Skeletal muscle tissue (tissue), 4 donors: ENCODE measurements around the gene LDB3. TPM values are rescaled to one million over a fixed set of nuclear protein-coding genes. Genes with fewer than 3 reads are reported as not detected.
A peak's percentile ranks its signal among the peaks of the same experiment; 100 is the strongest.

Source experiments
- H3K27ac ChIP-seq: one replicate; pipeline ENCODE4 v1.7.0; 2013; ENCODE audit warnings: mild to moderate bottlenecking, low read depth, low read length, inconsistent platforms
- H3K27me3 ChIP-seq, 3 donors: one replicate each; pipeline ENCODE4 v1.7.0; 2013; ENCODE audit warnings: low read length in 3 of 3; ENCODE audit not compliant: control insufficient read depth in 3 of 3, insufficient read depth in 3 of 3
- H3K36me3 ChIP-seq, 3 donors: one replicate each; pipeline ENCODE4 v1.7.0; 2013; ENCODE audit warnings: low read length in 3 of 3; ENCODE audit not compliant: control insufficient read depth in 3 of 3, insufficient read depth in 3 of 3
- H3K4me1 ChIP-seq, 3 donors: one replicate each; pipeline ENCODE4 v1.7.0; 2013; ENCODE audit warnings: low read length in 3 of 3, mild to moderate bottlenecking in 3 of 3; ENCODE audit not compliant: control insufficient read depth in 3 of 3, insufficient read depth in 3 of 3
- H3K4me3 ChIP-seq, 3 donors: one replicate each; pipeline ENCODE4 v1.7.0; 2013; ENCODE audit warnings: low read length in 3 of 3
- H3K9ac ChIP-seq, 3 donors: one replicate each; pipeline ENCODE4 v1.7.0; 2013; ENCODE audit warnings: low read length in 3 of 3, mild to moderate bottlenecking in 3 of 3, moderate library complexity in 2 of 3, low read depth in 1 of 3
- H3K9me3 ChIP-seq, 3 donors: one replicate each; pipeline ENCODE4 v1.7.0; 2013; ENCODE audit warnings: low read length in 3 of 3; ENCODE audit not compliant: control insufficient read depth in 3 of 3
- total RNA-seq: library from RNA; depleted of rRNA; stranded (reverse); fragments of >200 nt; gene quantifications from one replicate; pipeline ENCODE4 v1.2.3, GENCODE V29; 2014
- donor health status: Osteomylitis.

LDB3 gene
- total RNA-seq, 1 donor from 2014 or later, result 87.7 TPM

- Histone ChIP-seq H3K9ac (peak overlapping the region; percentile 10 to 100 (median 46)), H3K4me3 (peak overlapping the region in 2 of 3 donors; percentile 6 to 49), H3K27ac (peak overlapping the region; percentile 100), H3K9me3 (no peaks in the 10 kb centered on the region), H3K36me3 (peaks cover 0 to 3% (median 0%) of the 10 kb centered on the region in 3 donors), H3K27me3 (no peaks in the 10 kb centered on the region), H3K4me1 (peaks cover 70 to 81% (median 76%) of the 10 kb centered on the region in 3 donors)
Observed at GRCh38 chr10:86663576-86664339, 4.6 kb upstream of the LDB3 start.

GRCh38 chr10:86664341-86665217 lies 3.7 kb upstream of the LDB3 start:
- Histone ChIP-seq H3K9ac (peak overlapping the region; percentile 45 to 100 (median 55)), H3K4me1 (peaks cover 73 to 85% (median 76%) of the 10 kb centered on the region in 3 donors), H3K27ac (peak overlapping the region; percentile 100)

GRCh38 chr10:86665218-86665607 lies 3.1 kb upstream of the LDB3 start:
- peaks cover 0 to under 1% (median 0%) of the 10 kb centered on the region in 3 donors for H3K27me3 ChIP-seq
- peak overlapping the region; percentile 100 for H3K27ac ChIP-seq
- H3K9me3 ChIP-seq, result no peaks in the 10 kb centered on the region
- peak overlapping the region; percentile 16 to 51 (median 49) for H3K4me3 ChIP-seq
- peaks cover 0 to 16% (median 5%) of the 10 kb centered on the region in 3 donors for H3K36me3 ChIP-seq
- peaks cover 78 to 88% (median 82%) of the 10 kb centered on the region in 3 donors for H3K4me1 ChIP-seq
- H3K9ac ChIP-seq, result peak overlapping the region; percentile 45 to 100 (median 55)

More at GRCh38 chr10:86664341-86665217, 3.7 kb upstream of the LDB3 start:
- Histone ChIP-seq H3K36me3 (peaks cover 0 to 11% (median 5%) of the 10 kb centered on the region in 3 donors), H3K9me3 (no peaks in the 10 kb centered on the region), H3K4me3 (peak overlapping the region; percentile 16 to 51 (median 49)), H3K27me3 (no peaks in the 10 kb centered on the region)

- Histone ChIP-seq H3K9me3 (no peaks in the 10 kb centered on the region), H3K9ac (peak overlapping the region in 2 of 3 donors; percentile 55 to 100), H3K36me3 (peaks cover 0 to 20% (median 6%) of the 10 kb centered on the region in 3 donors), H3K27me3 (peaks cover 0 to 3% (median 0%) of the 10 kb centered on the region in 3 donors), H3K27ac (peak overlapping the region; percentile 100), H3K4me1 (peaks cover 78 to 86% (median 81%) of the 10 kb centered on the region in 3 donors), H3K4me3 (peak overlapping the region in 1 of 3 donors; percentile 41)
Observed at GRCh38 chr10:86665868-86666267, 2.4 kb upstream of the LDB3 start.

- peak overlapping the region in 2 of 3 donors; percentile 27 to 77 for H3K4me3 ChIP-seq
- peak overlapping the region; percentile 55 to 100 (median 87) for H3K9ac ChIP-seq
- peaks cover 74 to 86% (median 82%) of the 10 kb centered on the region in 3 donors for H3K4me1 ChIP-seq
- H3K27ac ChIP-seq, result peak overlapping the region; percentile 100
- H3K27me3 ChIP-seq, result peaks cover 0 to 3% (median 0%) of the 10 kb centered on the region in 3 donors
- H3K36me3 ChIP-seq, result peaks cover 3 to 27% (median 13%) of the 10 kb centered on the region in 3 donors
- H3K9me3 ChIP-seq, result no peaks in the 10 kb centered on the region
Observed at GRCh38 chr10:86666538-86666937, 1.8 kb upstream of the LDB3 start.

GRCh38 chr10:86667421-86668181 lies 710 bp upstream of the LDB3 start:
- peak overlapping the region; percentile 59 to 77 (median 62) for H3K4me3 ChIP-seq
- peak overlapping the region; percentile 100 for H3K27ac ChIP-seq
- peaks cover 0 to 3% (median 0%) of the 10 kb centered on the region in 3 donors for H3K27me3 ChIP-seq
- H3K9me3 ChIP-seq, result no peaks in the 10 kb centered on the region
- H3K4me1 ChIP-seq, result peaks cover 71 to 87% (median 80%) of the 10 kb centered on the region in 3 donors
- peak overlapping the region; percentile 87 to 100 (median 99) for H3K9ac ChIP-seq
- peaks cover 3 to 33% (median 15%) of the 10 kb centered on the region in 3 donors for H3K36me3 ChIP-seq

GRCh38 chr10:86670290-86670811 lies 2.0 kb downstream of the LDB3 start:
- peak overlapping the region; percentile 100 for H3K27ac ChIP-seq
- no peaks in the 10 kb centered on the region for H3K9me3 ChIP-seq
- H3K4me3 ChIP-seq, result peak overlapping the region; percentile 92 to 98 (median 96)
- H3K4me1 ChIP-seq, result peaks cover 71 to 87% (median 80%) of the 10 kb centered on the region in 3 donors
- H3K27me3 ChIP-seq, result peaks cover 0 to 3% (median 0%) of the 10 kb centered on the region in 3 donors
- peaks cover 5 to 51% (median 22%) of the 10 kb centered on the region in 3 donors for H3K36me3 ChIP-seq
- H3K9ac ChIP-seq, result peak overlapping the region; percentile 96 to 100 (median 99)

GRCh38 chr10:86670876-86671275 lies 2.6 kb downstream of the LDB3 start:
- peaks cover 71 to 87% (median 80%) of the 10 kb centered on the region in 3 donors for H3K4me1 ChIP-seq
- H3K4me3 ChIP-seq, result peak overlapping the region; percentile 92 to 98 (median 96)
- H3K36me3 ChIP-seq, result peaks cover 8 to 56% (median 28%) of the 10 kb centered on the region in 3 donors
- H3K27me3 ChIP-seq, result peaks cover 0 to 3% (median 0%) of the 10 kb centered on the region in 3 donors
- peak overlapping the region; percentile 96 to 100 (median 99) for H3K9ac ChIP-seq
- H3K27ac ChIP-seq, result peak overlapping the region; percentile 100
- H3K9me3 ChIP-seq, result no peaks in the 10 kb centered on the region
